GM12864 (cell line): Measurements from ENCODE around the gene TRAF7.
"Not testable (repeated sequence)": the region's sequence is repeated elsewhere in the genome, so short reads cannot be mapped to it uniquely, and the experiment has no call there.

Source experiments
- DNase-seq: peaks from one replicate; pipeline ENCODE4 v3.0.0-alpha.2; 2011; ENCODE audit warnings: low read depth
- H3K4me3 ChIP-seq: 2 replicates; pipeline ENCODE4 v1.5.1; 2011; ENCODE audit warnings: mild to moderate bottlenecking, low read depth, low read length, control low read depth
- CTCF ChIP-seq: IDR thresholded peaks from 2 replicates; pipeline ENCODE4 v1.5.1; 2011; ENCODE audit warnings: low read depth, mild to moderate bottlenecking, moderate library complexity, low read length, control low read depth, inconsistent platforms; ENCODE audit errors: missing control alignments

TRAF7 gene

GRCh38 chr16:2198283-2198682 lies 42.7 kb downstream of the TRAF7 start:
- H3K4me3 ChIP-seq = no peak overlapping the region
- TF ChIP-seq CTCF = no peak
- DNase-seq = no peak

GRCh38 chr16:2199095-2199494 lies 43.5 kb downstream of the TRAF7 start:
- no peak for TF ChIP-seq CTCF
- no peak for DNase-seq
- no peak overlapping the region for H3K4me3 ChIP-seq

- no peak for DNase-seq
- TF ChIP-seq CTCF = no peak
- no peak overlapping the region for H3K4me3 ChIP-seq
Measured at GRCh38 chr16:2199621-2200139, 44.1 kb downstream of the TRAF7 start.

GRCh38 chr16:2200313-2200712 lies 44.7 kb downstream of the TRAF7 start:
- DNase-seq = no peak
- no peak overlapping the region for H3K4me3 ChIP-seq

GRCh38 chr16:2203119-2203688 lies 47.6 kb downstream of the TRAF7 start:
- not testable (repeated sequence) for DNase-seq, H3K4me3 ChIP-seq

More at GRCh38 chr16:2200313-2200712, 44.7 kb downstream of the TRAF7 start:
- TF ChIP-seq CTCF = no peak

- TF ChIP-seq CTCF = no peak
- H3K4me3 ChIP-seq = peak overlapping the region; percentile 58
- no peak for DNase-seq
Measured at GRCh38 chr16:2204416-2205103, 49.0 kb downstream of the TRAF7 start.

- DNase-seq = peak; percentile 62
- TF ChIP-seq CTCF = peak; percentile 30
- H3K4me3 ChIP-seq = peak within 1 kb of the TSS; percentile 58
Measured at GRCh38 chr16:2205104-2205966, 49.8 kb downstream of the TRAF7 start, which contains the start of gene MLST8. MLST8 (plus strand) TSS chr16:2205454; CDS start chr16:2206086, 632 bp downstream.
